NCI-H2171 treated with DMSO at 0.1 percent for 48 hours (cell line): ENCODE measurements around the gene ARHGEF25.
A peak's percentile ranks its signal among the peaks of the same experiment; 100 is the strongest.
"Not testable (repeated sequence)": the region's sequence is repeated elsewhere in the genome, so short reads cannot be mapped to it uniquely, and the experiment has no call there.

Source experiments
- DNase-seq: peaks from one replicate; lab custom pipeline; 2025; lab: John Stamatoyannopoulos, UW

The ARHGEF25 gene

GRCh38 chr12:57609101-57609780 is 2.0 kb upstream of the ARHGEF25 start:
- DNase-seq: no peak

GRCh38 chr12:57609781-57610553 is 1.3 kb upstream of the ARHGEF25 start:
- DNase-seq: no peak

- peak; percentile 42 for DNase-seq
Measured at GRCh38 chr12:57610554-57611107, 604 bp upstream of the ARHGEF25 start.

- DNase-seq: peak; percentile 83
Measured at GRCh38 chr12:57611827-57612710, 834 bp downstream of the ARHGEF25 start.

- no peak for DNase-seq
Measured at GRCh38 chr12:57612711-57613426, 1.6 kb downstream of the ARHGEF25 start.

GRCh38 chr12:57613427-57614109 is 2.3 kb downstream of the ARHGEF25 start:
- no peak for DNase-seq

- DNase-seq: peak; percentile 74
Measured at GRCh38 chr12:57614178-57614947, 3.1 kb downstream of the ARHGEF25 start.

GRCh38 chr12:57614948-57615500 is 3.8 kb downstream of the ARHGEF25 start:
- DNase-seq: no peak

GRCh38 chr12:57615637-57616036 is 4.4 kb downstream of the ARHGEF25 start:
- no peak for DNase-seq

GRCh38 chr12:57616383-57617101 is 5.3 kb downstream of the ARHGEF25 start:
- DNase-seq: peak; percentile 20

GRCh38 chr12:57617942-57618341 is 6.7 kb downstream of the ARHGEF25 start:
- no peak for DNase-seq

GRCh38 chr12:57618431-57618830 is 7.2 kb downstream of the ARHGEF25 start:
- not testable (repeated sequence) for DNase-seq

GRCh38 chr12:57618966-57619433 is 7.8 kb downstream of the ARHGEF25 start:
- no peak for DNase-seq

GRCh38 chr12:57619434-57620244 is 8.4 kb downstream of the ARHGEF25 start:
- DNase-seq: no peak

- no peak for DNase-seq
Measured at GRCh38 chr12:57620245-57620935, 9.2 kb downstream of the ARHGEF25 start.

- DNase-seq: no peak
Measured at GRCh38 chr12:57620936-57621496, 9.8 kb downstream of the ARHGEF25 start.
